Retinal pigment epithelial cell (primary cell): ENCODE data around the gene NDUFB11.

Experiments
- DNase-seq: peaks from one replicate; pipeline ENCODE4 v3.0.0-alpha.2; 2010; ENCODE audit warnings: low read depth
- H3K4me3 ChIP-seq: 2 replicates; pipeline ENCODE4 v1.5.1; 2011; ENCODE audit warnings: mild to moderate bottlenecking, low read length, control low read depth, moderate library complexity
- CTCF ChIP-seq: conservative IDR thresholded peaks from 2 replicates; pipeline ENCODE4 v1.5.1; 2011; ENCODE audit warnings: low read depth, low read length, control low read depth, inconsistent platforms

NDUFB11 gene

GRCh38 chrX:47144626-47145394 is at the start of gene NDUFB11, which contains the start of gene RBM10:
Gene NDUFB11, minus strand, starts transcription at chrX:47144702. Its CDS starts 23 bp downstream, at chrX:47144679.
Gene RBM10, plus strand, starts transcription at chrX:47145221. Its CDS starts 2,261 bp downstream, at chrX:47147482.
- TF ChIP-seq CTCF: peak; percentile 64
- DNase-seq: peak; percentile 81
- H3K4me3 ChIP-seq: peak within 1 kb of the TSS; percentile 87

GRCh38 chrX:47193475-47194193 is 49.1 kb upstream of the NDUFB11 start, which contains the start of gene UBA1:
Gene UBA1, plus strand, starts transcription at chrX:47193829. Its CDS starts 4,974 bp downstream, at chrX:47198803.
- DNase-seq: peak; percentile 91
- H3K4me3 ChIP-seq: peak within 1 kb of the TSS; percentile 92
- peak; percentile 82 for TF ChIP-seq CTCF

- no peak for TF ChIP-seq CTCF
- no peak for DNase-seq
- H3K4me3 ChIP-seq: peak overlapping the region; percentile 63
Observed at GRCh38 chrX:47191806-47192401, 47.4 kb upstream of the NDUFB11 start.

DNA sequence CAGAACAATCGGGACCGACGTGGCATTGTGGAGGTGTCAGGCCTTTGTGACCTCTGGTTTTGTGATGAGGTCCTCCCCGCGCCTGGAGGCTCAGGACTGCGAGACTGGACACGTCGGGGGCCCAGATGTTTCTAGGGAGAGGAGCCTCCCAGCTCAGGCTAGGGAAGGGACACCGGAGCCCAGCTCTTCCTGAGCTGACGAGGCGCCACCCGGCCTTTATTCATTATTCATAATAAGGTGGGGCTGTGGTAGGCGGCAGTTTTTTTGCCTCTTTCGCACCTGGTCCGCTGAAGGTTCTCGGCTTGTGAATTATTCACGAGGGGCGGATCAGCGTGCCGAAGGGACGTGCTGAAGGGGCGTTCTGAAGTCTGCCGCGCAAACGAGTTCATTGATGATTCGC is 46.8 kb upstream of the NDUFB11 start:
- peak overlapping the region; percentile 63 for H3K4me3 ChIP-seq
- DNase-seq: no peak
- TF ChIP-seq CTCF: no peak

- TF ChIP-seq CTCF: no peak
- peak overlapping the region; percentile 63 for H3K4me3 ChIP-seq
- peak; percentile 74 for DNase-seq
Observed at GRCh38 chrX:47190445-47191269, 46.2 kb upstream of the NDUFB11 start.

DNA sequence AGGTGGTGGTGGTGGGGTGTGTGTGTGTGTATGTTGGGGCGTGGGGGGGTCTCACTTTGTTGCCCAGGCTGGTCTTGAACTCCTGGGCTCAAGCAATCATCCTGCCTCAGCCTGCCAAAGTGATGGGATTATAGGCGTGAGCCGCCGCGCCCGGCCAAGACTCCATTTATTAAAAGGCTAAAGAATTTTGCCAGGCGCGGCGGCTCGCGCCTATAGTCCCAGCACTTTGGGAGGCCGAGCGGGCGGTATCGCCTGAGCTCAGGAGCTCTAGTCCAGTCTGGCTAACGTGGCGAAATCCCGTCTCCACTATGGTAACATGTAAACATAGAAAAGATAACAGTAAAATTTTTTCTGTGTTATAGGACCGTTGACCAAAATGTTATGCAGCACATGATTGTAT is 45.4 kb upstream of the NDUFB11 start:
- H3K4me3 ChIP-seq: no peak overlapping the region
- no peak for DNase-seq
- no peak for TF ChIP-seq CTCF
